Psoas muscle (tissue), 8 donors: ENCODE data around the gene KCTD14. TPM values are rescaled to one million over a fixed set of nuclear protein-coding genes. Genes with fewer than 3 reads are reported as not detected.

Experiments used
- ATAC-seq, 4 donors: fragments of 200-7000 bp; cut with Tn5 transposase; one replicate each; pipeline ENCODE4 v1.9.1; 2020; ENCODE audit warnings: moderate library complexity in 3 of 4, mild to moderate bottlenecking in 2 of 4
- DNase-seq, 2 donors: peaks; one replicate each; pipeline ENCODE4 v3.0.0-alpha.2; 2020
- H3K27ac ChIP-seq: fragments of 200-600 bp; one replicate; pipeline ENCODE4 v1.8.0; 2022
- H3K27me3 ChIP-seq, 3 donors: fragments of 200-600 bp in 1 of 3; one replicate each; pipeline versions ENCODE4 v1.6.1 to v1.8.0; 2013 to 2022; ENCODE audit warnings: low read length in 2 of 3, mild to moderate bottlenecking in 2 of 3, moderate library complexity in 1 of 3; ENCODE audit not compliant: insufficient read depth in 3 of 3
- H3K36me3 ChIP-seq, 2 donors: fragments of 200-600 bp in 1 of 2; one replicate each; pipeline versions ENCODE4 v1.6.1 to v1.8.0; 2013 to 2022; ENCODE audit warnings: low read depth in 1 of 2, mild to moderate bottlenecking in 1 of 2, moderate library complexity in 1 of 2; ENCODE audit not compliant: insufficient read depth in 1 of 2
- H3K4me1 ChIP-seq: fragments of 200-600 bp; one replicate; pipeline ENCODE4 v1.8.0; 2022
- H3K4me3 ChIP-seq: fragments of 200-600 bp; one replicate; pipeline ENCODE4 v1.8.0; 2022; ENCODE audit warnings: mild to moderate bottlenecking
- H3K9me3 ChIP-seq: fragments of 200-600 bp; one replicate; pipeline ENCODE4 v1.8.0; 2022
- WGBS, 3 donors: extraction: QIAGEN DNeasy Blood & Tissue Kit; methylation state at CpG; one replicate each; pipeline versions ENCODE4 v1.1.6 to v1.1.7; 2013; 5-methylcytosine and 5-hydroxymethylcytosine counted together
- intact Hi-C, 2 donors: fragments of 100-400 bp; cut with DNase I; formaldehyde crosslinking; loops; one replicate each; pipeline versions ENCODE4 v1.11.0 to v1.14.2; 2022
- polyA plus RNA-seq, 3 donors: library from polyadenylated mRNA; stranded (reverse); fragments of 200-250 nt; gene quantifications; one replicate each; pipeline ENCODE4 v1.2.3, GENCODE V29; 2013
- total RNA-seq, 4 donors: library from RNA; stranded (reverse); fragmentation: NEBNext Ultra II Directional in 2 of 4; extraction: Animal tissue kit (Norgen Biotek cat#: 25700) in 2 of 4; gene quantifications; one replicate each; pipeline versions ENCODE4 v1.2.1 to v1.2.4, GENCODE V29; 2021 to 2023
- TF ChIP-seq, protein P1 (sequence below): fragments of 200-600 bp; IDR thresholded peaks from one replicate; pipeline ENCODE4 v1.8.0; 2022; ENCODE audit warnings: antibody characterized with exemption
- donor health status: healthy with polysubstance abuse.
- donor health status: DM: no; HTN: no; CAD: no; lungs with moderate emphysema.
- donor health status: Bipolar disorder and iron deficiency.
- donor health status: healthy.
- donor health status: DM: yes; HTN: yes; CAD: no.
- donor health status: DM: no; HTN: no; CAD: no.
- donor health status: DM: no; HTN: no; CAD: no.
- donor health status: DM: yes; HTN: yes; CAD: no.

The KCTD14 gene
- total and polyA plus RNA-seq, 7 donors: 0.12 to 0.32 (median 0.18) TPM; not detected in 2

DNA sequence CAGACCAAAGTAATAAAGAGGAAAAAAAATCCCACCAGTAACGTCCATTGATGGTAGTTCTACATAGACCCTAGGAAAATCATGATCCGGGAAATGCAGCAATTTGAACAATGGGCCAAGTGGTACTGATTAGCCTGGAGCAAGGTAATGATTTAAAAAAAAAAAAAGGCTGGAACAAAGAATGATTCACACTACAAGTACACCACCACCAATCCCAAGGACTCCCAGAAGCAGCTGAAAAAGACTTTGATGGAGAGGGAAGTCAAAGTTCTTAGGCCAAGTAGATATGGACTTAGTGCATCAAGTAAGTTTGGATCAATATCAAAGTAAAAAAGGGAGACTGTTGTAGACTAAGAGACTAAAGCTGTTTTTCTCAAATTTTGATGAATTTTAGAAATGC lies 11.8 kb downstream of the KCTD14 start:
- Histone ChIP-seq H3K36me3 (no peaks in the 10 kb centered on the region), H3K9me3 (no peaks in the 10 kb centered on the region), H3K27ac (no peak overlapping the region), H3K4me3 (no peak overlapping the region), H3K4me1 (no peaks in the 10 kb centered on the region), H3K27me3 (no peaks in the 10 kb centered on the region)
- TF ChIP-seq, protein P1, sequence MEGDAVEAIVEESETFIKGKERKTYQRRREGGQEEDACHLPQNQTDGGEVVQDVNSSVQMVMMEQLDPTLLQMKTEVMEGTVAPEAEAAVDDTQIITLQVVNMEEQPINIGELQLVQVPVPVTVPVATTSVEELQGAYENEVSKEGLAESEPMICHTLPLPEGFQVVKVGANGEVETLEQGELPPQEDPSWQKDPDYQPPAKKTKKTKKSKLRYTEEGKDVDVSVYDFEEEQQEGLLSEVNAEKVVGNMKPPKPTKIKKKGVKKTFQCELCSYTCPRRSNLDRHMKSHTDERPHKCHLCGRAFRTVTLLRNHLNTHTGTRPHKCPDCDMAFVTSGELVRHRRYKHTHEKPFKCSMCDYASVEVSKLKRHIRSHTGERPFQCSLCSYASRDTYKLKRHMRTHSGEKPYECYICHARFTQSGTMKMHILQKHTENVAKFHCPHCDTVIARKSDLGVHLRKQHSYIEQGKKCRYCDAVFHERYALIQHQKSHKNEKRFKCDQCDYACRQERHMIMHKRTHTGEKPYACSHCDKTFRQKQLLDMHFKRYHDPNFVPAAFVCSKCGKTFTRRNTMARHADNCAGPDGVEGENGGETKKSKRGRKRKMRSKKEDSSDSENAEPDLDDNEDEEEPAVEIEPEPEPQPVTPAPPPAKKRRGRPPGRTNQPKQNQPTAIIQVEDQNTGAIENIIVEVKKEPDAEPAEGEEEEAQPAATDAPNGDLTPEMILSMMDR: no peak
- 88 to 94% (median 90%) methylated on average over 2 of the region's 2 CpGs for WGBS, 3 donors
- DNase-seq (no peak), ATAC-seq (no peak)
- intact Hi-C loops: no loop called here

DNA sequence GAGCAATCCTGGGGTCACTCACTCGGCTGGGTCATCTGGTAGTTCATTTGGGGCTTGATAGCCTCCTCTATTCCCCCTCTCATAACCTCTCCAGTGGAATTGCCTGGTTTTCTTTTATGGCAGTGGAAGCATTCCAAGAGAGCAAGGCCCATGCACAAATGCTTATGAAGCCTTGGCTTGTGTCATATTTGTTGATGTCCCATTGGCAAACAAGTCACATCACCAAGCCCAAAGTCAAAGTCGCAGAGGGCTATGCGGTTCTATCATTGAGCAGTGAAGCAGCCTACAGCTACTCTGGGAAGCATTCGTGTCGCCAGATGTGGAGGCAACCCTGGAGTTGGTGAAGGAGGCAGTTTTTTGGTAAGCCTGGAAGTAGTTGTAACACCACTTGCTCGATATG lies 12.3 kb downstream of the KCTD14 start:
- Histone ChIP-seq H3K27ac (no peak overlapping the region), H3K4me1 (no peaks in the 10 kb centered on the region), H3K9me3 (no peaks in the 10 kb centered on the region), H3K4me3 (no peak overlapping the region), H3K27me3 (no peaks in the 10 kb centered on the region), H3K36me3 (no peaks in the 10 kb centered on the region)
- WGBS, 3 donors: 90 to 91% (median 91%) methylated on average over 6 of the region's 6 CpGs
- no peak for DNase-seq
- intact Hi-C loops: no loop called here
- ATAC-seq: no peak
- TF ChIP-seq, protein P1: no peak

DNA sequence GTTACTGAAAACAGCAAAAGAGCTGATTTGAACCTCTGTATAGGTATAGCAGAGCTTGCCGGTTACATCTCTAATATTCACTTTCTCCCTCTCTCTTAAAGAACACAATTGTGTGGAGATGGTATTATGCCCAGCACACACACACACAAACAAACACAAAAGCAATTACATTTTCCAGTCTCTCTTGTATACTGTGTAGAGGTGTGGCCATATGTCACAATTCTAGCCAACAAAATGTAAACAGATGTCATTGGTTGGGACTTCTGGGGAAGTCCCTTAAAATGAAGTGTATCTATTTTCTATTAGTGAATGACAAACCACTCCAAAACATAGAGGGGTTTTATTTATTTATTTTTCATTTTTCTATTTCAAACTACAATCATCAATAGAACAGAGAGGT lies 12.8 kb downstream of the KCTD14 start:
- ATAC-seq (no peak), DNase-seq (no peak)
- WGBS, 3 donors: 98 to 100% (median 100%) methylated on average over 1 of the region's 1 CpG
- H3K4me1 ChIP-seq: no peaks in the 10 kb centered on the region
- no peaks in the 10 kb centered on the region for H3K9me3 ChIP-seq
- no peaks in the 10 kb centered on the region for H3K36me3 ChIP-seq
- intact Hi-C loops: no loop called here
- no peak overlapping the region for H3K4me3 ChIP-seq
- H3K27ac ChIP-seq: no peak overlapping the region
- TF ChIP-seq, protein P1: no peak
- no peaks in the 10 kb centered on the region for H3K27me3 ChIP-seq

DNA sequence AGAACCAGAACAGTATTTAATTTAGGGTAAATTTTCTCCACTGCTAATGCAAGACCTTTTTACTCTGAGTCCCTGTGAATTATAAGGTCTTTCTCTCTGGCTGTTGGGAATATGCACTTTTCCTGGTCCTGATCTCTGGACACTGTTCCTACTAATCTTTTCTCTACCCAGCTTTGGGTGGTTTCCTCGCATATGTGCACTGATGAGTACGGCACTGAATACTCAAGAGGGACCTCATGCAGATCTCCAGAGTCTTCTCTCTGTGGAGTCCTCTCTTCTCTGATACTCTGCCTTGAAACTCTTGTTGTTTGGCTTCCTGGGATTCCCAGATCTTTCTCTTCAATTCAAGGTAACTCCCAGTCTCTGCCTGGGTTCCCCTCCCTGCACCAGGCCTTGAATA lies 14.0 kb downstream of the KCTD14 start:
- Histone ChIP-seq H3K27me3 (no peaks in the 10 kb centered on the region), H3K36me3 (no peaks in the 10 kb centered on the region), H3K9me3 (no peaks in the 10 kb centered on the region), H3K27ac (no peak overlapping the region), H3K4me3 (no peak overlapping the region), H3K4me1 (no peaks in the 10 kb centered on the region)
- intact Hi-C loops: no loop called here
- 91 to 95% (median 92%) methylated on average over 2 of the region's 2 CpGs for WGBS, 3 donors
- DNase-seq (no peak), ATAC-seq (no peak)
- TF ChIP-seq, protein P1: no peak

DNA sequence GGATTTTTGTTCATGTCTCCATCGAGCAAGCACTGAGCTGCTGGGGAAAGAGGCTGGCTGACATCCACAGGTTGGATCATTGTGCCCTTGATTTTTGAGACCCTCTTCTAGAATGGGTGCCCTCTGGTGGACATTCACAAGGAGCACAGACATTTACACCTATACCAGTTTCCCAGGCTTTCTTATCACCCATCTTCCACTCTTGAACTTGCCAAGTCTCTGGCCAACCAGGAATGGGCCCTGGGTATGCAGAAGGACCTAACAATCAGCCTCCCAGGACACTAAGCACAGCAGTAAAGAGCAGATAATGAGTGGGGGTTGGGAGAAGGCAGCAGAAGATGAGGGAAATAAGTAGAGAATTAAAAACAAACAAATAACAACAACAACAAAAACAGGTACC lies 22.9 kb downstream of the KCTD14 start:
- 0% methylated on average over 1 of the region's 1 CpG for WGBS, 3 donors
- peak; percentile 57 to 76 (median 61) for ATAC-seq
- no peak for DNase-seq

More for the DNA sequence above, 22.9 kb downstream of the KCTD14 start:
- H3K27me3 ChIP-seq: no peaks in the 10 kb centered on the region
- intact Hi-C loops: no loop called here
- H3K4me1 ChIP-seq: no peaks in the 10 kb centered on the region
- H3K27ac ChIP-seq: no peak overlapping the region
- no peaks in the 10 kb centered on the region for H3K9me3 ChIP-seq
- H3K36me3 ChIP-seq: no peaks in the 10 kb centered on the region
- TF ChIP-seq, protein P1: peak; percentile 50
- no peak overlapping the region for H3K4me3 ChIP-seq
